ENCODE data around the gene RPLP1.

The RPLP1 gene

DNA sequence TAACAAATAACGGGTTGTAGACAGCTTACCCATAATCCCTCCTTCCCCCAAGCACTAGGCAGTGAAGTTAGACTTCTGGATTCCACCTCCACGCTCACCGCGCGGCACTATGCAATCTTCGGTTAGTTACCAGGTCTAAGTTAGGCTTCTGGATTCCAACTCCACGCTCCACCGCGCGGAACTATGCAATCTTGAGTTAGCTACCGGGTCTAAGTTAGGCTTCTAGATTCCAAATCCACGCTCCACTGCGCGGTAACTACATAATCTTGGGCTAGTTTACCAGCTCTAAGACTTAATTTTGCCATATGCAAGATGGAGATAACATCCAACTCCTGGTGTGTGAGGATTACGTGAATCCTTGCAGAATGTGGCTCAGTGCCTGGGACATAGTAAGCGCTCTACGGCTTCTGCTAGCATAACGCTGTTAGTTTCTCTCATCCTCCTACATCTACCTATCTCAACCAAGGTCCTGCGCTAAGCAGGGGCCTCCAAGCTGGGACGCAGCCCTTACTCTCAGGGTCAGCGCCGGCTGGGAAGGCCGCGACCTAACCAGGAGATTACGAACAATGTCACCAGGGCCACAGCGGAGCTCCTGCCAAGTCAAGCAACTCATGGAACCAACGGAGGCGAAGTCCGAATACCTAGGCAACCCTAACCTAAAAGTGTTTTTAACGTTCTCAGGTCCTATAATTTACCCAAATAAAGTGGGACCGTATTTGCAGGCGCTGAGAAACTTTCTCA, 497 bp upstream of the RPLP1 start:
- Histone ChIP-seq H3K9me3 (no peaks in the 10 kb centered on the region), H3K36me3 (replicated peaks) (peaks cover 72% of the 10 kb centered on the region), H3K4me1 (peaks cover 26% of the 10 kb centered on the region), H3K4me3 (peak overlapping the region; percentile 92), H3K27me3 (ENCODE audit: low read depth) (no peaks in the 10 kb centered on the region)
- in situ Hi-C loops (cut with MboI; ENCODE audit: low sequenced_read_pairs) = loop anchor here (25.0 kb wide), 1 partner anchor 1260 kb away; no protein-coding TSS in a partner anchor
- peak; percentile 62 to 69 for DNase-seq (ENCODE audit: low spot score in 2 of 2)

DNA sequence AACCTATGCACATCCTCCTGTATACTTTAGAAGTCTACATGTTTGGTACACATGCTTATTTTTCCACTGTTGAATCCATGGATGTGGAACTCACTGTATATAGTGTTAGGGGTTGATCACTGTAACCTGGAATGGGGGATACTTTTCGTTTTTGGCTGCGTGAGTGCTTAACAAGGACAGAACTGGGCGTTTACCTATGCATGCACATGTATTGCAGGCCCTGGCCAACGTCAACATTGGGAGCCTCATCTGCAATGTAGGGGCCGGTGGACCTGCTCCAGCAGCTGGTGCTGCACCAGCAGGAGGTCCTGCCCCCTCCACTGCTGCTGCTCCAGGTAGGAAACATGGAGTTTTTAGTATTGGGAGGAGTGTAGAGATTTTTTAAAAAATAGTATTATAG, 2.3 kb downstream of the RPLP1 start:
- Histone ChIP-seq H3K36me3 (replicated peaks) (peaks cover 51% of the 10 kb centered on the region), H3K9me3 (no peaks in the 10 kb centered on the region), H3K27me3 (ENCODE audit: low read depth) (no peaks in the 10 kb centered on the region), H3K4me1 (peaks cover 26% of the 10 kb centered on the region), H3K4me3 (peak overlapping the region; percentile 92)
- DNase-seq (ENCODE audit: low spot score in 2 of 2) = peak in 1 of 2 experiments; percentile 57
- in situ Hi-C loops (cut with MboI; ENCODE audit: low sequenced_read_pairs) = loop anchor here (25.0 kb wide), 1 partner anchor 1257 kb away; no protein-coding TSS in a partner anchor

DNA sequence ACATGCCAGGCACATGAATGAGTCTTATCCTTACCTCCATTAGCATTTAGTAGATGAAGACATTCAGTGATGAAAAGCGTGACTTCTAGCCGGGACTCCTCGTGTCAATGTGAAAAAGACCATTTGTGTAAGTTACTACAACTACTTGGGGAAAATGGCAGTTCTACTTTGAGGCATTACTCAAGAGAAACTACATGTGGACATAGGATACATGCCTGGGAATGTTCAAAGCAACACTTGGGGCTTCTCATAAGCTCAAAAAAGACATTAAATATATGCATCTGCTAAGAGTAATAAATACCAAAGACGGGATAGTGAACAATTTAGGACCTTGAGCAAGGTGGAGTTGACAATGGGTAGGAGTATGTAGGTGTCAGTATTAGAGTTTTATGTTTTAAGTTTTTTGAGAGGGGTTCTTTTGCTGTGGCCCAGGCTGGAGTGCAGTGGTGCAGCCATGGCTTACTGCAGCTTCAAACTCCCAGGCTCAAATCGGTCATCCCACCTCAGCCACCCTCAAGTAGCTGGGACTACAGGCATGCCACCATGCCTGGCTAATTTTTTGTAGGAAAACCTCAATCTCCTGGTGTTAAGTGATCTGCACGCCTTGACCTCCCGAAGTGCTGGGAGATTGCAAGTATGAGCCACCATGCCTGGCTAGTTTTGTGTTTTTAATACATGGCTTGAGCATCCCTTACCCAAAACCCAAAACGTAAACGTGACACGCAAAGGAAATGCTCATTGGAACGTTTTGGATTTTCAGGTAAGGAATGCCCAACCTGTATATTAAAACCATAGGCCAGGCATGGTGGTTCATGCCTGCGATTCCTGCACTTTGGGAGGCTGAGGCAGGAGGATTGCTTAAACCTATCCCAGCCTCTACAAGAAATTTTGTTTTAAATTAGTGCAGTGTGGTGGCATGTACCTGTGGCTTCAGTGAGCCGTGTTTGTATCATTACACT, 3.9 kb downstream of the RPLP1 start:
- peaks cover 49% of the 10 kb centered on the region for H3K36me3 ChIP-seq (replicated peaks)
- in situ Hi-C loops (cut with MboI; ENCODE audit: low sequenced_read_pairs) = loop anchor here (25.0 kb wide), 1 partner anchor 1256 kb away; no protein-coding TSS in a partner anchor
- H3K4me3 ChIP-seq = no peak overlapping the region
- DNase-seq (ENCODE audit: low spot score in 2 of 2) = no peak
- no peaks in the 10 kb centered on the region for H3K27me3 ChIP-seq (ENCODE audit: low read depth)
- peaks cover 22% of the 10 kb centered on the region for H3K4me1 ChIP-seq
- H3K9me3 ChIP-seq = no peaks in the 10 kb centered on the region

DNA sequence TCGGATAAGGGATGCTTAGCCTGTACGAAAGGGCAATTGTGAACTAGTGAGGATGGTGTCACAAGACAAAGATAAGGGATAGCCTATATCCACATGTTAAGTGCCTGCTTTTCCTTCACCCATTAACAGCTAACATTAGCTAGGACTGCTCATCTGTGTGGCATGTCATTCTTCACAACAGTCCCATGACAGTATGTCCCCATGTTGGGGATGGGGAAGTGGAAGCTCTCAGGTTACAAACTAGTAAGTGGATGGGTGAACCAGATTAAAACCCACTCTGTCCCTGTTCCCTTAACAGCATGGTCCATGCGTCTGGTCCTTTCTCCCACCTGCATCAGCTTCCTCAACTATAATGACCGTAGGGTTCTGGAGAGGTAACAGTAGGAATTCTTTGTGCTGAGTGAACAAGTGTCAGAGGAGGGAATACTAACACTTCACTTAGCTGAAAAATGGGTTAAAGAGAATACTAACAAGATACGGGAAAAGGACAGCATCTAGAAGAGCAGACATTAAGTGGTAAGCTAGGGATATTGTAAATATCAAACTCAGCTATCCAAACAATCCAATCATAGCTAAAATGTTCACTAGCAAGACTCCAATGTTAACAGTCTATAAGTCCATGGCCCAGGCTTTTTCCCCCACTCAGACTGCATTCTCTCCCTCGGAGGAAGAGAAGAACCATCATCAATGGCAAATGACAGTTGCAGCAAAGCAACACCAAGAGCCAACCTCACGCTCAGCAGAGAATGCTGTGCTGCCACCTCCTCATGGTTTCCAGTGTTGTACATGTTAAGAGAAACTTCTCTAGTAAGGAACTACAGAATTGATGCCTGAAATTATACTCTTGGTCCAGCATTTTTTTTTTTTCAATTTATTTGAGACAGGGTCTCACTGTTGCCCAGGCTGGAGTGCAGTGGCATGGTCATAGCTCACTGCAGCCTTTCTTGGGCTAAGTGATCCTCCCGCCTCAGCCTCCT, 5.0 kb downstream of the RPLP1 start:
- in situ Hi-C loops (cut with MboI; ENCODE audit: low sequenced_read_pairs) = loop anchor here (25.0 kb wide), 1 partner anchor 1255 kb away; no protein-coding TSS in a partner anchor
- Histone ChIP-seq H3K4me3 (no peak overlapping the region), H3K36me3 (replicated peaks) (peaks cover 49% of the 10 kb centered on the region), H3K9me3 (no peaks in the 10 kb centered on the region), H3K27me3 (ENCODE audit: low read depth) (no peaks in the 10 kb centered on the region), H3K4me1 (peaks cover 24% of the 10 kb centered on the region)
- no peak for DNase-seq (ENCODE audit: low spot score in 2 of 2)

DNA sequence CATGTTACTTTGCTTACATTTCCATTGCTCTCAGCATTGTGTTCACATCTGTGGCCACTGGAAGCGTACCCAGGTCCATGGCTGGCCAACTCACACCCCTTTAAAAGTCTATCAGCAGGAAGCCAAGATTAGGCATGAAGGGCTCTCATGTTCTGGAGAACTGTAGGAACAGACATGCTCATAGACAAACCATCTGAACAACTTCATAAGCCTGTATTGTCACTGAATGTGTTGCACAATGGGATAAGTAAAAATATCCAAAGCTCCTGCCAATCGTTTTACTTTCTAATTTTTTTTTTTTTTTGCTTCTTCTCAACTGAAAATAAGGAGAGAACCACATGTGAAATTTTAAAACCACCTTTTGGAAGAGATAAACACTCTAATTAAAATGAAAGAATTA, 6.4 kb downstream of the RPLP1 start:
- Histone ChIP-seq H3K36me3 (replicated peaks) (peaks cover 35% of the 10 kb centered on the region), H3K4me3 (no peak overlapping the region), H3K4me1 (peaks cover 30% of the 10 kb centered on the region), H3K27me3 (ENCODE audit: low read depth) (no peaks in the 10 kb centered on the region), H3K9me3 (no peaks in the 10 kb centered on the region)
- peak in 1 of 2 experiments; percentile 8 for DNase-seq (ENCODE audit: low spot score in 2 of 2)
- in situ Hi-C loops (cut with MboI; ENCODE audit: low sequenced_read_pairs) = loop anchor here (25.0 kb wide), 1 partner anchor 1253 kb away; no protein-coding TSS in a partner anchor

DNA sequence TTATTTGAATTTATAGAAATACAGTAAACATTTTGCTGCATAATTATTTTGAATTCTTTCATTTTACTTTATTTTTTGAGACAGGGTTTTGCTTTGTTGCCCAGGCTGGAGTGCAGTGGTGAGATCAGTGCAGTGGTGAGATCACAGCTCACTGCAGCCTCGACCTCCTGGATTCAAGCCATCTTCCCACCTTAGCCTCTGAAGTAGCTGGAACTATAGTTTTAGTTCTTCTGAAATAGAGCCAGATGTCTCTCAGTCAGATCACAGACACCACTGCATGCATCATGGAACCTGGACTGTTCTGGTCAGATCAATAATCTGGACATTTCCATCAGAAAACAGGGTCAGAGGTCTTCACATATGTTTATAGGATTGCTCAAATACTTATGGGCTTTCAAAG, 7.9 kb downstream of the RPLP1 start:
- in situ Hi-C loops (cut with MboI; ENCODE audit: low sequenced_read_pairs) = loop anchor here (25.0 kb wide), 1 partner anchor 1252 kb away; no protein-coding TSS in a partner anchor
- Histone ChIP-seq H3K4me3 (no peak overlapping the region), H3K27me3 (ENCODE audit: low read depth) (no peaks in the 10 kb centered on the region), H3K36me3 (replicated peaks) (peaks cover 21% of the 10 kb centered on the region), H3K9me3 (no peaks in the 10 kb centered on the region), H3K4me1 (peaks cover 17% of the 10 kb centered on the region)
- DNase-seq (ENCODE audit: low spot score in 2 of 2) = peak in 1 of 2 experiments; percentile 8

DNA sequence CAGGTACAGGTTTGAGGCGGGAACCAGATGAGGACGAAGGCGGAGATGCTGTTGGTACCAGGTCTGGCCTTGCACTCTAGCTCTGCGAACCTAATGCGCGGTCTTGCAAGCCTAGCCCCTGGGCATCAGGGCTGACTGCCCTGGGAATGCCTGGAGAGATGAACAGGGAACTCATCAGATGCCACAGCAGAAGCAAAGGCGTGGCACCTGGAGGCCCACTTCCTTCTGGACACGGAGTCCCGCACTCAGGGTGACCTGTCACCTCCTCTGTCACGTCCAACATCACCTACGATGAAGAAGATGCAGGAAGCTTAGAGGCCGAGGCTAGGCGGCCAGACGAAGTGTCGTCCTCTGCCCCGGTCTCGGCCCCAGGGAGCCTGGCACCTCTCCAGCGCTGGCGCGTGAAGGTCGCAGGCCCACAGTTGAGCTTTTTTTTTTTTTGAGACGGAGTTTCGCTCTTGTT, 9.4 kb downstream of the RPLP1 start:
- in situ Hi-C loops (cut with MboI; ENCODE audit: low sequenced_read_pairs) = loop anchor here (25.0 kb wide), 1 partner anchor 1250 kb away; no protein-coding TSS in a partner anchor
- DNase-seq (ENCODE audit: low spot score in 2 of 2) = peak in 1 of 2 experiments; percentile 45
- peak overlapping the region; percentile 36 for H3K4me3 ChIP-seq
- peaks cover 14% of the 10 kb centered on the region for H3K4me1 ChIP-seq
- peaks cover 6% of the 10 kb centered on the region for H3K36me3 ChIP-seq (replicated peaks)
- no peaks in the 10 kb centered on the region for H3K27me3 ChIP-seq (ENCODE audit: low read depth)
- H3K9me3 ChIP-seq = no peaks in the 10 kb centered on the region

DNA sequence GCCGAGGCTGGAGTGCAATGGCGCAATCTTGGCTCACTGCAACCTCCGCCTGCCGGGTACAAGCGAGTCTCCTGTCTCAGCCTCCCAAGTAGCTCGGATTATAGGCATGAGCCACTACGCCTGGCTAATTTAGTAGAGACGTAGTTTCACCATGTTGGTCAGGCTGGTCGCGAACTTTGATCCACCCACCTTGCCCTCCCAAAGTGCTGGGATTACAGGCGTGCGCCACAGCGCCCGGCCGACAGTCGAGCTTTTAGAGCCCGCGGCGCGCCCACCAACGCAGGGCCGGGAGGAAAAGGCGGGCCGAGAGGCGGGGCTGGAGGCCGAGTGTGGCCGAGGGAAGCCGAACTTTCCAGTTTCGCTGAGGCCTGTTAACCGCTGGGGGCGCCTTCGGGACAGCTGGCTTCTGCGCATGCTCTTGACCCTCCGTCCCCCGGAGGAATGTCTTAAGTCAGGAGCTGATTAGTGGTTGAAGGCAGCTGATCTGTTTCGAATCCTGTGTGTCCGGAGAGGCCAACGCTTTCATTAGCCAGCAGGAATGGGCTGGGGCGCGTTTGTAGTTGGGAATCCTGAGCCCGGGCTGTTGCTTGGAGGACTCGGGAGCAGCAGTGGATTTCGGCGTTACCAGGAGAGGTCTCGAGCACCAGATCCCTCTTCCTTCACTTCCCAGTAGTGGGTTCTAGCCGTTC, 10.0 kb downstream of the RPLP1 start:
- in situ Hi-C loops (cut with MboI; ENCODE audit: low sequenced_read_pairs) = loop anchor here (25.0 kb wide), 1 partner anchor 1250 kb away; no protein-coding TSS in a partner anchor
- Histone ChIP-seq H3K9me3 (no peaks in the 10 kb centered on the region), H3K4me1 (peaks cover 14% of the 10 kb centered on the region), H3K27me3 (ENCODE audit: low read depth) (no peaks in the 10 kb centered on the region), H3K4me3 (peak overlapping the region; percentile 36), H3K36me3 (replicated peaks) (no peaks in the 10 kb centered on the region; the same call in 1 of the 2 replicates)
- peak; percentile 100 for DNase-seq (ENCODE audit: low spot score in 2 of 2)

DNA sequence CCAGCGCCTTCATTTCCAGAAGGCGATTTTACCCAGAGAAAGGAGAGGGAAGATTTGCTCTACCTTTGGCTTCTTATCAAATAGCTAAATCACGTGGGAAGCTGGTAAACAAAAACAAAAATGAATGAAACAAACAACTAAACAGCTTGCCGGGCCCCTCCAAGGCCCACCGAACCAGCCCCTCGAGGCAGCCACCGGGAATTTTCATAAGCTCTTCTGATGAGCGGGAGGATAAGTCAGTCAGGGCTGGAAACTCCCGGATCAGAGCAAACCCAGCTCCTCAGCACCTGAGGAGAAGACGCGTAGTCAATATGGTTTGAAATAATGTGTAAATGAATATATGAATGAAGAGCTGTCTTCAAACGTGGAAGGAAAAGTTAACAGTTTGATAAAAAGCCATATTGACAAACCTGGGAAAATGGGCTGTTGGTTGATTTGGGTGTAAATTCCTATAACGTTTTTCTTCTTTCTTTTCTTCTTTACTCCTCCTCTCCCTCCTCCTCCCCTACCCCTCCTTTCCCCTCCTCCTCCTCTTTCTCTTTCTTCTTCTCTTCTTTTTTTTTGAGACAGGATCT, 10.7 kb downstream of the RPLP1 start:
- peaks cover 14% of the 10 kb centered on the region for H3K4me1 ChIP-seq
- no peak for DNase-seq (ENCODE audit: low spot score in 2 of 2)
- no peaks in the 10 kb centered on the region for H3K9me3 ChIP-seq
- in situ Hi-C loops (cut with MboI; ENCODE audit: low sequenced_read_pairs) = loop anchor here (25.0 kb wide), 1 partner anchor 1249 kb away; no protein-coding TSS in a partner anchor
- peak overlapping the region; percentile 36 for H3K4me3 ChIP-seq
- H3K36me3 ChIP-seq (replicated peaks) = no peaks in the 10 kb centered on the region
- no peaks in the 10 kb centered on the region for H3K27me3 ChIP-seq (ENCODE audit: low read depth)

DNA sequence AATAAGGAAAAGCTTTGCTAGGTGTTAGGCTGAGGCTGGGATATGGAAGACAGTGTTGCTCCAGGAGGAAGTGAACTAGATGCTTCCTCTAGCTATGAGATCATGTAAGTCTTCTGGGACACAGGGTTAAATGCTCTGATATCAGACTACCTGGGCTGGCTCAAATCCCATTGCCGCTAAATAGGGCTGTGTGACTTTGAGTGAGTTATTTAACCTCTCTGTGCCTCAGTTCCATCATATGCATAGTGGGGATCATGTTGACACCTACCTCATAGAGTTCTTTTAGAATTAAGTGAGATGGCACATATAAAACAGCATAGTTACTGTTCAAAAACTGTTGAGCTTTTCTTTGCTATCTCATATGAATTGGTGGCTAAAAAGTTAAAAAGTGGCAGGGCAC, 12.6 kb downstream of the RPLP1 start:
- Histone ChIP-seq H3K4me3 (no peak overlapping the region), H3K4me1 (peaks cover 14% of the 10 kb centered on the region), H3K9me3 (no peaks in the 10 kb centered on the region), H3K36me3 (replicated peaks) (no peaks in the 10 kb centered on the region), H3K27me3 (ENCODE audit: low read depth) (no peaks in the 10 kb centered on the region)
- peak in 1 of 2 experiments; percentile 1 for DNase-seq (ENCODE audit: low spot score in 2 of 2)
- in situ Hi-C loops (cut with MboI; ENCODE audit: low sequenced_read_pairs) = loop anchor here (25.0 kb wide), 1 partner anchor 1247 kb away; no protein-coding TSS in a partner anchor

DNA sequence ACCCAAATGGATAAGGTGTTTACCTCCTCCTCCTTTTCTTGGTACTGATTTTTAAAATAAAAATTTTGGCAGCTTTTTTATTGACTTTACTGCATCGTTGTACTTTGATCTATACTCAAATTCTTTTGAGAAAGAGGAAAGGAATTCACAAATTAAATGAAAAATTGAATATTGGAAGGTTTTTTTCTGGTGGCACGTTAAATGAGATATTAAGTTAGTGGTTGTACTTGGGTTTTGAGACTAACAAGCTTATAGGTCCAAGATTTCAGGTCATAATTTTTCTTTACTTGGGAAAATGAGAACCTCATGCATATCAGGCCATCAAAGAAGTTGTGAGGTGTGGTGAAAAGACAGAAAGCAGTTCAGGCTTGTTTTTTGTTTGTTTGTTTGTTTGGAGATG, 14.1 kb downstream of the RPLP1 start:
- no peak for DNase-seq (ENCODE audit: low spot score in 2 of 2)

DNA sequence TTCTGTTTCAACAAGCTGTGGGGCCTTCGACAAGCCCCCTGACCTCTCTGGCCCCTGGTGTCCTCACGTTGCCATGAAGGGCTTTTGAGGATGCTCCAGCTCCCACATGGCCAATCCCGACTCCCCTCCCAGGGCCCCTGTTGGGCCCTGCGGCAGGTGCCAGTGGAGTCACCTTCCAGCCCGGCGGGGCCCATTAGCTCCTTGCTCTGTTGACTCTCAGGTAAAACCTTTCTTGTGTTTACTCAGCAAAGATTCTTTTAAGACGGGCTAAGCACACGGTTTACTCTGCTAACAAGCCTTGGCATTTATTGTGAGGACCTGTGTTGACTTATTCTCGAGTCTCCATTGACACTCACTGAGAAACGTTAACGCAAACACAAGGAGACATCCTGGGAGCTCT, 15.0 kb downstream of the RPLP1 start:
- H3K36me3 ChIP-seq (replicated peaks) = no peaks in the 10 kb centered on the region
- peak in 1 of 2 experiments; percentile 7 for DNase-seq (ENCODE audit: low spot score in 2 of 2)
- H3K4me1 ChIP-seq = peaks cover 6% of the 10 kb centered on the region
- no peaks in the 10 kb centered on the region for H3K27me3 ChIP-seq (ENCODE audit: low read depth)
- H3K9me3 ChIP-seq = no peaks in the 10 kb centered on the region
- no peak overlapping the region for H3K4me3 ChIP-seq
- in situ Hi-C loops (cut with MboI; ENCODE audit: low sequenced_read_pairs) = loop anchor here (25.0 kb wide), 1 partner anchor 1245 kb away; no protein-coding TSS in a partner anchor

More for the DNA sequence above, 14.1 kb downstream of the RPLP1 start:
- peaks cover 13% of the 10 kb centered on the region for H3K4me1 ChIP-seq
- no peaks in the 10 kb centered on the region for H3K27me3 ChIP-seq (ENCODE audit: low read depth)
- H3K9me3 ChIP-seq = no peaks in the 10 kb centered on the region
- in situ Hi-C loops (cut with MboI; ENCODE audit: low sequenced_read_pairs) = loop anchor here (25.0 kb wide), 1 partner anchor 1246 kb away; no protein-coding TSS in a partner anchor
- H3K36me3 ChIP-seq (replicated peaks) = no peaks in the 10 kb centered on the region
- no peak overlapping the region for H3K4me3 ChIP-seq

Measured in HAP-1 (cell line).